Aortic smooth muscle cell (primary cell): Measurements from ENCODE around the gene FASTKD2. TPM values are rescaled to one million over a fixed set of nuclear protein-coding genes. Genes with fewer than 3 reads are reported as not detected.

Source experiments
- total RNA-seq: library from RNA; depleted of rRNA; stranded (reverse); fragments of >200 nt; gene quantifications from 2 replicates; pipeline ENCODE4 v1.2.3, GENCODE V29; 2014

Gene FASTKD2
- 35.6 and 37.7 TPM in 2 replicates for total RNA-seq

GRCh38 chr2:206765242-206766056 lies at the start of gene FASTKD2, which contains the start of gene MDH1B:
FASTKD2 (plus strand) TSS chr2:206765606; CDS start chr2:206766694, 1,088 bp downstream.
MDH1B (minus strand) TSS chr2:206765328; CDS start chr2:206765271, 57 bp downstream.

GRCh38 chr2:206718296-206718695 lies 47.1 kb upstream of the FASTKD2 start, which contains the start of gene DYTN:
DYTN (minus strand) TSS chr2:206718396; CDS start chr2:206718279, 117 bp downstream.

Other genes starting within 250 kb of the FASTKD2 start
- not detected in 2 replicates for gene FAM237A, start 123.1 kb upstream of the FASTKD2 start, total RNA-seq
- gene DYTN, start 47.2 kb upstream of the FASTKD2 start, total RNA-seq, result not detected in 2 replicates
- 1.3 and 1.7 TPM in 2 replicates for gene MDH1B, start 278 bp upstream of the FASTKD2 start, total RNA-seq
- 0.12 and 0.13 TPM in 2 replicates for gene CPO, start 173.9 kb downstream of the FASTKD2 start, total RNA-seq